Mesenchymal stem cell (in vitro differentiated cells and primary cell): Measurements from ENCODE around the gene MUC20.

ENCODE experiments used
- DNase-seq: peaks from one replicate; pipeline ENCODE4 v3.0.0-alpha.2; 2013
- H2AFZ ChIP-seq: one replicate; pipeline ENCODE4 v1.6.1; 2013; ENCODE audit warnings: low read depth, mild to moderate bottlenecking, control low read depth, inconsistent platforms, low read length, moderate library complexity
- H2AK5ac ChIP-seq: 2 replicates; pipeline ENCODE4 v1.6.1; 2013; ENCODE audit warnings: low read length, moderate library complexity, mild to moderate bottlenecking, inconsistent platforms; ENCODE audit not compliant: severe bottlenecking
- H2BK120ac ChIP-seq: one replicate; pipeline ENCODE4 v1.6.1; 2013; ENCODE audit warnings: low read depth, mild to moderate bottlenecking, inconsistent platforms, low read length, moderate library complexity
- H2BK12ac ChIP-seq, 2 experiments: one replicate each; pipeline ENCODE4 v1.6.1; 2013; ENCODE audit warnings: inconsistent platforms in 2 of 2, low read length in 2 of 2, mild to moderate bottlenecking in 2 of 2, moderate library complexity in 2 of 2, control low read depth in 1 of 2
- H2BK15ac ChIP-seq: one replicate; pipeline ENCODE4 v1.6.1; 2013; ENCODE audit warnings: mild to moderate bottlenecking, low read depth, inconsistent platforms; ENCODE audit not compliant: poor library complexity, severe bottlenecking
- H2BK5ac ChIP-seq: 2 replicates; pipeline ENCODE4 v1.6.1; 2013; ENCODE audit warnings: low read depth, mild to moderate bottlenecking, low read length, control low read depth, inconsistent platforms; ENCODE audit not compliant: poor library complexity, severe bottlenecking
- H3K14ac ChIP-seq, 2 experiments: one replicate each; pipeline ENCODE4 v1.6.1; 2013; ENCODE audit warnings: inconsistent platforms in 2 of 2, low read length in 2 of 2, control low read depth in 1 of 2, mild to moderate bottlenecking in 1 of 2, moderate library complexity in 1 of 2
- H3K18ac ChIP-seq, 2 experiments: one replicate each; pipeline ENCODE4 v1.6.1; 2013; ENCODE audit warnings: inconsistent platforms in 2 of 2, low read length in 2 of 2, control low read depth in 1 of 2, low read depth in 1 of 2, mild to moderate bottlenecking in 1 of 2
- H3K23ac ChIP-seq, 2 experiments: one replicate each; pipeline ENCODE4 v1.6.1; 2013; ENCODE audit warnings: inconsistent platforms in 2 of 2, low read length in 2 of 2, mild to moderate bottlenecking in 2 of 2, moderate library complexity in 2 of 2, control low read depth in 1 of 2
- H3K27ac ChIP-seq: 2 replicates; pipeline ENCODE4 v1.5.1; 2013; ENCODE audit warnings: mild to moderate bottlenecking, moderate library complexity, low read length, control low read depth, inconsistent platforms; ENCODE audit not compliant: poor library complexity, severe bottlenecking
- H3K27me3 ChIP-seq, 2 experiments: 2 replicates each; pipeline versions ENCODE4 v1.6.1 to v1.7.0; 2013; ENCODE audit warnings: low read length in 2 of 2, mild to moderate bottlenecking in 2 of 2, moderate library complexity in 2 of 2, control low read depth in 1 of 2, inconsistent platforms in 1 of 2; ENCODE audit not compliant: control insufficient read depth in 1 of 2, insufficient read depth in 1 of 2
- H3K36me3 ChIP-seq, 2 experiments: 2 replicates each; pipeline versions ENCODE4 v1.6.1 to v1.7.0; 2013; ENCODE audit warnings: low read length in 2 of 2, control low read depth in 1 of 2, inconsistent platforms in 1 of 2, low read depth in 1 of 2, mild to moderate bottlenecking in 1 of 2; ENCODE audit not compliant: insufficient read depth in 2 of 2, control insufficient read depth in 1 of 2
- H3K4ac ChIP-seq, 2 experiments: one replicate each; pipeline ENCODE4 v1.6.1; 2013; ENCODE audit warnings: inconsistent platforms in 2 of 2, low read length in 2 of 2, mild to moderate bottlenecking in 2 of 2, moderate library complexity in 2 of 2, control low read depth in 1 of 2, low read depth in 1 of 2
- H3K4me1 ChIP-seq: 2 replicates; pipeline ENCODE4 v1.6.1; 2013; ENCODE audit warnings: low read depth, low read length, control low read depth; ENCODE audit not compliant: control insufficient read depth, insufficient read depth
- H3K4me2 ChIP-seq: 2 replicates; pipeline ENCODE4 v1.6.1; 2013; ENCODE audit warnings: low read length, mild to moderate bottlenecking, inconsistent platforms; ENCODE audit not compliant: poor library complexity, severe bottlenecking
- H3K4me3 ChIP-seq, 2 experiments: 2 replicates each; pipeline versions ENCODE4 v1.5.1 to v1.7.0; 2013; ENCODE audit warnings: low read length in 2 of 2, mild to moderate bottlenecking in 2 of 2, control low read depth in 1 of 2, low read depth in 1 of 2; ENCODE audit not compliant: insufficient read depth in 1 of 2
- H3K79me1 ChIP-seq: replicated peaks from 2 replicates; pipeline ENCODE4 v1.6.1; 2013; ENCODE audit warnings: mild to moderate bottlenecking, control low read depth, low read length, inconsistent platforms; ENCODE audit not compliant: poor library complexity, severe bottlenecking
- H3K9ac ChIP-seq: 2 replicates; pipeline ENCODE4 v1.7.0; 2013; ENCODE audit warnings: mild to moderate bottlenecking, low read length, moderate library complexity
- H3K9me3 ChIP-seq: 2 replicates; pipeline ENCODE4 v1.7.0; 2013; ENCODE audit warnings: mild to moderate bottlenecking, low read length; ENCODE audit not compliant: control insufficient read depth
- H4K8ac ChIP-seq: one replicate; pipeline ENCODE4 v1.6.1; 2013; ENCODE audit warnings: inconsistent platforms, mild to moderate bottlenecking, low read length, moderate library complexity
- H4K91ac ChIP-seq: one replicate; pipeline ENCODE4 v1.6.1; 2013; ENCODE audit warnings: mild to moderate bottlenecking, low read length, inconsistent platforms
- WGBS: methylation state at CpG from one replicate; pipeline ENCODE4 v1.1.7; 2013; ENCODE audit warnings: mixed read lengths; 5-methylcytosine and 5-hydroxymethylcytosine counted together

Gene MUC20

DNA sequence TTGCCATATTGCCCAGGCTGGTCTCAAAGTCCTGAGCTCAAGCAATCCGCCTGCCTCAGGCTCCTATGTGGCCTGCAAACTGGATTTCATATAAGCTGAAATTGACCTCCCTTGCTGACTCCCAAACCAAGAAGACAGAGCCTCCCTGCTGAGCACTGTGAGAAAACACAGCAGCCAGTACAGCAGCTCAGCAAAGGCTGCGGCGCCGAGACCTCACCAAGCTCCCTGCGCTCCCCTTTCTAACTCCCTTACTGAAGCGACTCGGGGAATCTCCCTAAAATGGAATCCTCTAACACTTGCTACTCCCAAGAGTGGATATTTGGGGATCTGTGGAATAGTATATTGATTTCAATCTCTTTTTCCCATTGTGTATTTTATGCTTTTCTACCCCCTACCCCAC lies 34.6 kb downstream of the MUC20 start:
- Histone ChIP-seq H3K27ac (no peak overlapping the region), H3K9me3 (no peaks in the 10 kb centered on the region), H3K27me3 (peaks cover 34 to 68% of the 10 kb centered on the region in 2 experiments), H2BK5ac (no peak overlapping the region), H2AFZ (no peak overlapping the region), H3K4me1 (no peaks in the 10 kb centered on the region), H3K79me1 (no peaks in the 10 kb centered on the region), H3K36me3 (no peaks in the 10 kb centered on the region), H3K23ac (no peak overlapping the region), H4K91ac (no peak overlapping the region), H3K14ac (no peak overlapping the region), H3K4me2 (no peak overlapping the region), H3K9ac (no peak overlapping the region), H2BK12ac (no peak overlapping the region), H3K18ac (no peak overlapping the region), H4K8ac (no peak overlapping the region), H3K4me3 (no peak overlapping the region), H2BK15ac (no peak overlapping the region), H2AK5ac (no peak overlapping the region), H2BK120ac (no peak overlapping the region), H3K4ac (no peak overlapping the region)
- WGBS: 78% methylated on average over 4 of the region's 7 CpGs
- no peak for DNase-seq

DNA sequence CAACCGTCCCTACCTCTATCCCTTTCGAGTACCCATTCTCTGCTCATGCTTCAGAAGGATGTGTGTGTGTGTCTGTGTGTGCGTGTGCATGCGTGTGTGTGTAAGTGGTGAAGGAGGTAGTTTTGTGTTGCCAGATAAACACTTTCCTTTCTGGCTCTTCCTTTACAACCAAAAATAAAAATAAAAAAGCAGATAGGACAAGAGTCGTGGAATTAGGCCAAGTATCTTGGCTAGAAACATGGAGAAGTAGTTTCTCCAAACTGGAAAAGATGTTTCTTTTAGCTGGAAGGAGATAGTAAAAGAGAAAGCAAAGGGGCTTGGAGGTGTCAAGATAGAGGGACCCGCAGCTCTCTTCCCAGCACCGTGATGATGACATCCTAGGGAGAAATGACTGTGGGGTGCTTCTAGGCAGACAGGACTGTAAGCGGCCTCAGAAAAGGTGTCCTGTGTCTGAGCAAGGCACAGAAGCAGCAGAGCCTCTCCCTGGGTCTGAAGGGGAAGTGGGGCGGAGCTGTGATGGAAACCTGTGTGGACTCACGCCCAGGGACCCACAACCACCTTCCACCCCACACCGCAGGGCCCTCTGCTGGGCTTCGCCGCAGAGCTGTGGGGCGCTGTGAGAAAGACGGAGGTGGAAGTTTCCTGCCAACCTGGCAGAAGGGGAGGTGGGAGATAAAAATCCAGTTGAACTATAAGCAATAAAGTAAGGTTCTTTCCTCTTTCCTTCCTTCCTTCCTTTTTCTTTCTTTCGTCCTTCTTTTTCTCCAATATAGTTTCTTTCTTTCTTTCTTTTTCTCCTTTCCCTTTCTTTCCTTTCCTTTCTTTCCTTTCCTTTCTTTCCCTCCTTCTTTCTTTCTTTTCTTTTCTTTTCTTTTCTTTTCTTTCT lies 35.3 kb downstream of the MUC20 start:
- no peak overlapping the region for H3K4me2 ChIP-seq
- no peak overlapping the region for H3K18ac ChIP-seq
- H3K36me3 ChIP-seq: no peaks in the 10 kb centered on the region
- no peak overlapping the region for H3K27ac ChIP-seq
- H2AK5ac ChIP-seq: no peak overlapping the region
- H3K9ac ChIP-seq: no peak overlapping the region
- H3K14ac ChIP-seq: no peak overlapping the region
- H4K8ac ChIP-seq: no peak overlapping the region
- no peak overlapping the region for H2AFZ ChIP-seq
- DNase-seq: no peak
- no peak overlapping the region for H3K4ac ChIP-seq
- no peak overlapping the region for H3K23ac ChIP-seq
- H2BK15ac ChIP-seq: no peak overlapping the region
- no peaks in the 10 kb centered on the region for H3K4me1 ChIP-seq
- no peak overlapping the region for H2BK120ac ChIP-seq
- WGBS: 68% methylated on average over 6 of the region's 16 CpGs
- H4K91ac ChIP-seq: no peak overlapping the region
- no peaks in the 10 kb centered on the region for H3K9me3 ChIP-seq
- peaks cover 34 to 74% of the 10 kb centered on the region in 2 experiments for H3K27me3 ChIP-seq
- no peak overlapping the region for H2BK12ac ChIP-seq
- no peak overlapping the region for H2BK5ac ChIP-seq
- H3K4me3 ChIP-seq: no peak overlapping the region
- no peaks in the 10 kb centered on the region for H3K79me1 ChIP-seq

- H2BK5ac ChIP-seq: no peak overlapping the region
- H4K91ac ChIP-seq: no peak overlapping the region
- no peak overlapping the region for H3K4ac ChIP-seq
- no peak for DNase-seq
- H2BK120ac ChIP-seq: no peak overlapping the region
- H3K4me3 ChIP-seq: no peak overlapping the region
- H2AFZ ChIP-seq: no peak overlapping the region
- peaks cover under 1% of the 10 kb centered on the region for H3K4me1 ChIP-seq
- H3K27ac ChIP-seq: no peak overlapping the region
- H2BK12ac ChIP-seq: no peak overlapping the region
- H3K14ac ChIP-seq: no peak overlapping the region
- H3K36me3 ChIP-seq: no peaks in the 10 kb centered on the region
- no peak overlapping the region for H2AK5ac ChIP-seq
- no peak overlapping the region for H3K9ac ChIP-seq
- peaks cover 34 to 86% of the 10 kb centered on the region in 2 experiments for H3K27me3 ChIP-seq
- H3K4me2 ChIP-seq: no peak overlapping the region
- H3K18ac ChIP-seq: no peak overlapping the region
- H4K8ac ChIP-seq: no peak overlapping the region
- H3K79me1 ChIP-seq: no peaks in the 10 kb centered on the region
- no peaks in the 10 kb centered on the region for H3K9me3 ChIP-seq
- no peak overlapping the region for H2BK15ac ChIP-seq
- 73% methylated on average over 8 of the region's 8 CpGs for WGBS
- H3K23ac ChIP-seq: no peak overlapping the region
Observed at GRCh38 chr3:195757438-195757770, 36.6 kb downstream of the MUC20 start.

DNA sequence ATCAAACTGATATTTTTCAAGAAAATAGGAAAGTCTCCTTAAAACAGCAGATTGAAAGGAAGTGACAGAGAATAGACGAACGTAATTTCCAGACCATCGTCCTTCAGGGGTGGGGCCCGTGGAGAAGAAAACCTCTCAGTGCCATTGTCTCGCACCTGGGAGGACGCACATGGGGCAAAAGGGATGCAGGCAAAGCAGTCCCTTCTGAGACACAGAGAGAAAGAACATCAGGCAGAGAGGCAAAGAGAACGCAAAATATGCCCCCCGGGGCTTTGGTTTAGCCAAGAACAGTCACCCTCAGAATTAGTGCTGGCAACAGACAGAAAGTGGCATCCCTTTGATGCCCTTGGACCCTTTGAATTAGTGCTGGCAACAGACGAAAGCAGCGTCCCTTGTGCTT lies 37.0 kb downstream of the MUC20 start:
- H4K8ac ChIP-seq: no peak overlapping the region
- H2BK120ac ChIP-seq: no peak overlapping the region
- no peak overlapping the region for H3K4me3 ChIP-seq
- no peak overlapping the region for H3K18ac ChIP-seq
- no peak overlapping the region for H2BK12ac ChIP-seq
- no peaks in the 10 kb centered on the region for H3K36me3 ChIP-seq
- no peak overlapping the region for H3K14ac ChIP-seq
- no peak overlapping the region for H3K27ac ChIP-seq
- H3K23ac ChIP-seq: no peak overlapping the region
- H2AFZ ChIP-seq: no peak overlapping the region
- H3K4me2 ChIP-seq: no peak overlapping the region
- no peaks in the 10 kb centered on the region for H3K79me1 ChIP-seq
- H3K9me3 ChIP-seq: no peaks in the 10 kb centered on the region
- no peak overlapping the region for H2AK5ac ChIP-seq
- DNase-seq: no peak
- no peak overlapping the region for H3K9ac ChIP-seq
- H2BK5ac ChIP-seq: no peak overlapping the region
- WGBS: 77% methylated on average over 10 of the region's 10 CpGs
- H3K27me3 ChIP-seq: peaks cover 34 to 88% of the 10 kb centered on the region in 2 experiments
- no peak overlapping the region for H3K4ac ChIP-seq
- H3K4me1 ChIP-seq: peaks cover 2% of the 10 kb centered on the region
- H2BK15ac ChIP-seq: no peak overlapping the region
- no peak overlapping the region for H4K91ac ChIP-seq
